ENCODE results near the gene GLB1L.
"Not testable (repeated sequence)": the region's sequence is repeated elsewhere in the genome, so short reads cannot be mapped to it uniquely, and the experiment has no call there.

GRCh38 chr2:219201331-219201730 is 43.9 kb downstream of the GLB1L start:
- TF ChIP-seq, protein P1, sequence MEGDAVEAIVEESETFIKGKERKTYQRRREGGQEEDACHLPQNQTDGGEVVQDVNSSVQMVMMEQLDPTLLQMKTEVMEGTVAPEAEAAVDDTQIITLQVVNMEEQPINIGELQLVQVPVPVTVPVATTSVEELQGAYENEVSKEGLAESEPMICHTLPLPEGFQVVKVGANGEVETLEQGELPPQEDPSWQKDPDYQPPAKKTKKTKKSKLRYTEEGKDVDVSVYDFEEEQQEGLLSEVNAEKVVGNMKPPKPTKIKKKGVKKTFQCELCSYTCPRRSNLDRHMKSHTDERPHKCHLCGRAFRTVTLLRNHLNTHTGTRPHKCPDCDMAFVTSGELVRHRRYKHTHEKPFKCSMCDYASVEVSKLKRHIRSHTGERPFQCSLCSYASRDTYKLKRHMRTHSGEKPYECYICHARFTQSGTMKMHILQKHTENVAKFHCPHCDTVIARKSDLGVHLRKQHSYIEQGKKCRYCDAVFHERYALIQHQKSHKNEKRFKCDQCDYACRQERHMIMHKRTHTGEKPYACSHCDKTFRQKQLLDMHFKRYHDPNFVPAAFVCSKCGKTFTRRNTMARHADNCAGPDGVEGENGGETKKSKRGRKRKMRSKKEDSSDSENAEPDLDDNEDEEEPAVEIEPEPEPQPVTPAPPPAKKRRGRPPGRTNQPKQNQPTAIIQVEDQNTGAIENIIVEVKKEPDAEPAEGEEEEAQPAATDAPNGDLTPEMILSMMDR (IDR thresholded peaks at IDR 0.05) = not testable (repeated sequence)
- TF ChIP-seq POLR2A (IDR thresholded peaks at IDR 0.05) = not testable (repeated sequence)
